ENCODE results near the gene ENPP5. TPM values are rescaled to one million over a fixed set of nuclear protein-coding genes. Genes with fewer than 3 reads are reported as not detected.

ENPP5 gene
- 13.6 TPM for total RNA-seq

GRCh38 chr6:46170357-46171289 is at the start of gene ENPP5:
Gene ENPP5, minus strand, starts transcription at chr6:46170980. Its CDS starts 2,718 bp downstream, at chr6:46168262.

GRCh38 chr6:46129629-46130511 is 40.9 kb downstream of the ENPP5 start, which contains the start of gene ENPP4:
Gene ENPP4, plus strand, starts transcription at chr6:46129989. Its CDS starts 9,595 bp downstream, at chr6:46139584.

Other genes starting within 250 kb of the ENPP5 start
- 6.9 TPM for gene CLIC5, start 155.1 kb downstream of the ENPP5 start, total RNA-seq
- 41.8 TPM for gene ENPP4, start 41.0 kb downstream of the ENPP5 start, total RNA-seq